Choroid plexus epithelial cell (primary cell): ENCODE data around the gene SLC37A1.

ENCODE experiments used
- DNase-seq: peaks from one replicate; pipeline ENCODE4 v3.0.0-alpha.2; 2010; ENCODE audit warnings: low read depth
- H3K4me3 ChIP-seq: 2 replicates; pipeline ENCODE4 v1.5.1; 2011; ENCODE audit warnings: low read depth, mild to moderate bottlenecking, control low read depth, low read length, moderate library complexity
- TF ChIP-seq, protein P1 (sequence below): conservative IDR thresholded peaks from 2 replicates; pipeline ENCODE4 v1.5.1; 2011; ENCODE audit warnings: low read depth, mild to moderate bottlenecking, control low read depth, inconsistent platforms, low read length, moderate library complexity

Gene SLC37A1

DNA sequence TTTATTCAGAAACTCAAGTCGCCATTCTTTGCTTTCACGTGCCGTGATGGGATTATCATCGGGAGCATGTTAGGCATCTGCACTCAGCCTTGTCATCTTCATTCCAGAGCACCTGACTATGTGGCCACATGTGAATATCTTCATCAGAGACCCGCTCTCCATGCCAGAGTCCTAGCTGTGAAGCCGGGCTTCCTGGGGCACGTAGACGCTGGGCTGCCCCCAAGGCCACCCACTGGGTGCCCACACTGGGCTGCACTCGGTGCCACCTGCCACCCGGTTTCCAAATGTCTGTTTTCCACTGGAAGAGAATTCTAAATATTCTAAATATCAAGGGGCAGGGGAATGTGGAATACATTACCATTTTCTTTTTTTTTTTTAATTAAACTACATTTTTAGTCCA lies 43.8 kb downstream of the SLC37A1 start:
- no peak overlapping the region for H3K4me3 ChIP-seq
- TF ChIP-seq, protein P1, sequence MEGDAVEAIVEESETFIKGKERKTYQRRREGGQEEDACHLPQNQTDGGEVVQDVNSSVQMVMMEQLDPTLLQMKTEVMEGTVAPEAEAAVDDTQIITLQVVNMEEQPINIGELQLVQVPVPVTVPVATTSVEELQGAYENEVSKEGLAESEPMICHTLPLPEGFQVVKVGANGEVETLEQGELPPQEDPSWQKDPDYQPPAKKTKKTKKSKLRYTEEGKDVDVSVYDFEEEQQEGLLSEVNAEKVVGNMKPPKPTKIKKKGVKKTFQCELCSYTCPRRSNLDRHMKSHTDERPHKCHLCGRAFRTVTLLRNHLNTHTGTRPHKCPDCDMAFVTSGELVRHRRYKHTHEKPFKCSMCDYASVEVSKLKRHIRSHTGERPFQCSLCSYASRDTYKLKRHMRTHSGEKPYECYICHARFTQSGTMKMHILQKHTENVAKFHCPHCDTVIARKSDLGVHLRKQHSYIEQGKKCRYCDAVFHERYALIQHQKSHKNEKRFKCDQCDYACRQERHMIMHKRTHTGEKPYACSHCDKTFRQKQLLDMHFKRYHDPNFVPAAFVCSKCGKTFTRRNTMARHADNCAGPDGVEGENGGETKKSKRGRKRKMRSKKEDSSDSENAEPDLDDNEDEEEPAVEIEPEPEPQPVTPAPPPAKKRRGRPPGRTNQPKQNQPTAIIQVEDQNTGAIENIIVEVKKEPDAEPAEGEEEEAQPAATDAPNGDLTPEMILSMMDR = no peak
- no peak for DNase-seq

DNA sequence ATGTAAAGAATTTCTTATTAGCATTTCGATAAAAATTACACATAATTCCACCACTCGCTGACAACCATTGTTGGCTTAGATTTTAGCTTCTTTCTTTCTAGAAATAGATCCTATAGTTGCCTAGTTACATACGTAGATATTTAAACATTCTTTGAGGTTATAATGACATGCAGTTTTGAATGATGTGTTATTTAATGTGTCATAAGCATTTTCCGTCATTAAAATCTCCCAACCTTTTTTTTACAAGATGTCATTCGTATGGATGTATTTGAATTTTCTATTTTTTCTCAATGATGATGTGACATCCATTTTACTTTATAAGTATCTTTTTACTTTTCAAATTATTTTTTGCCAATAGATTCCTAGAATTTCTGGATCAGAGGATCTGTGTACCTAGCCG lies 44.7 kb downstream of the SLC37A1 start:
- TF ChIP-seq, protein P1 = no peak
- H3K4me3 ChIP-seq = no peak overlapping the region
- no peak for DNase-seq

GRCh38 chr21:42558846-42559245 lies 45.2 kb downstream of the SLC37A1 start:
- DNase-seq = no peak
- H3K4me3 ChIP-seq = no peak overlapping the region
- TF ChIP-seq, protein P1 = no peak

GRCh38 chr21:42559326-42559725 lies 45.7 kb downstream of the SLC37A1 start:
- DNase-seq = no peak
- TF ChIP-seq, protein P1 = no peak
- no peak overlapping the region for H3K4me3 ChIP-seq

DNA sequence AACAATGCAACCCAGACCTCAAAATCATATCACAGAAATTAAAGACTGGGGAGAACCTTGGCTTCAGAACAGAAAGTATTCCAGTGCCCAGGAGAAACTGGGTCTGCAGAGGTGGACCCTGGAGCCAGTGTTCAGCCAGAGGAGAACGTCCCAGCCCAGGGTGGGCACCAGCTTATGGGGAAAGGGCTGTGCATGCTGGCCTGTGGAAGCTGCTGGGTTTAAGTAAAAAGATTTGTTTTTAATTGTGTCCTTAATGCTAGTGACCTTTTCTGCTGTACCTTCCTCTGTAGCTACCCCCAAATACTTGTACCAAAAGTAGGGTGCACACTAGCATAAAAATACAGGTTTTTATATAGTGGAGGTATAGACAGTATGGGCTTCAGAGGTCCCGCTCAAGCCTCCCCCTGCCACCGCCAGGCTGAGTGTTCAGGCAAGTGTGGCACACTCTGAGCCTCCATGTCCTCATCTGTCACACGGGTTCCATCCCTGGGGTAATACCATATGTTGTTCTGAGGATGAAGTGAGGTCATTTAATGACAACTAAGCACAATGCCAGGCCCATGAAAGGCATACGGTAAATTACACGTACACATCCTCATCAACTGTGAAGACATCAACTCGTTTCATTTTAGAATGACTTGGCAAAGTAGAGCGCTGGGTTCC lies 47.0 kb downstream of the SLC37A1 start:
- no peak overlapping the region for H3K4me3 ChIP-seq
- DNase-seq = no peak
- TF ChIP-seq, protein P1 = no peak

- TF ChIP-seq, protein P1 = no peak
- H3K4me3 ChIP-seq = no peak overlapping the region
- DNase-seq = no peak
These were observed 48.4 kb downstream of the SLC37A1 start for GRCh38 chr21:42561762-42562650.
